Smooth muscle cell (in vitro differentiated cells): ENCODE measurements around the gene HNRNPC. TPM values are rescaled to one million over a fixed set of nuclear protein-coding genes. Genes with fewer than 3 reads are reported as not detected.

Experiments used
- DNase-seq: peaks from one replicate; lab custom pipeline; 2025; ENCODE audit not compliant: unreplicated experiment; lab: John Stamatoyannopoulos, UW
- H2AFZ ChIP-seq: fragments of 200-600 bp; sonication (generic); 2 replicates; pipeline ENCODE4 v1.6.0; 2016; ENCODE audit warnings: antibody characterized with exemption, low read depth, mild to moderate bottlenecking
- H3F3A ChIP-seq: fragments of 200-600 bp; sonication (generic); 2 replicates; pipeline ENCODE4 v1.6.0; 2017; ENCODE audit warnings: antibody characterized with exemption, low read depth
- H3K27ac ChIP-seq: fragments of 200-600 bp; sonication (generic); 2 replicates; pipeline ENCODE4 v1.5.1; 2016; ENCODE audit warnings: low read depth, mild to moderate bottlenecking
- H3K27me3 ChIP-seq: fragments of 200-600 bp; sonication (generic); 2 replicates; pipeline ENCODE4 v1.6.1; 2016; ENCODE audit warnings: low read depth, mild to moderate bottlenecking
- H3K36me3 ChIP-seq: fragments of 200-600 bp; sonication (generic); 2 replicates; pipeline ENCODE4 v1.5.1; 2016; ENCODE audit warnings: low read depth
- H3K4me1 ChIP-seq: fragments of 200-600 bp; sonication (generic); 2 replicates; pipeline ENCODE4 v1.5.1; 2016; ENCODE audit warnings: low read depth
- H3K4me2 ChIP-seq: fragments of 200-600 bp; sonication (generic); 2 replicates; pipeline ENCODE4 v1.6.0; 2016; ENCODE audit warnings: mild to moderate bottlenecking
- H3K4me3 ChIP-seq: fragments of 200-600 bp; sonication (generic); 2 replicates; pipeline ENCODE4 v1.5.1; 2016; ENCODE audit warnings: mild to moderate bottlenecking
- H3K79me2 ChIP-seq: fragments of 200-600 bp; sonication (generic); 2 replicates; pipeline ENCODE4 v1.6.0; 2016; ENCODE audit warnings: low read depth, mild to moderate bottlenecking
- H3K9ac ChIP-seq: fragments of 200-600 bp; sonication (generic); 2 replicates; pipeline ENCODE4 v1.6.0; 2016; ENCODE audit warnings: low read depth
- H3K9me3 ChIP-seq: fragments of 200-600 bp; sonication (generic); replicated peaks from 2 replicates; pipeline ENCODE4 v1.5.1; 2016; ENCODE audit warnings: low read depth
- H4K20me1 ChIP-seq: fragments of 200-600 bp; sonication (generic); 2 replicates; pipeline ENCODE4 v1.6.0; 2016; ENCODE audit warnings: low read depth
- CTCF ChIP-seq: fragments of 200-600 bp; sonication (generic); IDR thresholded peaks from 2 replicates; pipeline ENCODE4 v1.5.1; 2017; ENCODE audit warnings: borderline replicate concordance, mild to moderate bottlenecking, antibody characterized with exemption; ENCODE audit not compliant: insufficient read depth, poor library complexity, severe bottlenecking
- WGBS: methylation state at CpG from one replicate; pipeline ENCODE4 v1.1.7; 2016; ENCODE audit warnings: low lambda C conversion rate; 5-methylcytosine and 5-hydroxymethylcytosine counted together
- polyA plus RNA-seq: library from polyadenylated mRNA; unstranded; fragments of >200 nt; fragmentation: Nextera tagmentation; extraction: Ambion mirVana; gene quantifications from 2 replicates; pipeline ENCODE4 v1.2.1, GENCODE V29; 2016
- total RNA-seq: library from RNA; depleted of rRNA; stranded (reverse); fragments of >200 nt; gene quantifications from 2 replicates; pipeline ENCODE4 v1.2.3, GENCODE V29; 2014

The HNRNPC gene
- total and polyA plus RNA-seq, 2 experiments from 2014 or later: 408 to 514 TPM

GRCh38 chr14:21201732-21202462, 67.3 kb downstream of the HNRNPC start:
- H4K20me1 ChIP-seq: peaks cover 64% of the 10 kb centered on the region
- no peaks in the 10 kb centered on the region for H3K27me3 ChIP-seq
- no peaks in the 10 kb centered on the region for H3K9me3 ChIP-seq
- no peak for DNase-seq
- WGBS: 86% methylated on average over 12 of the region's 12 CpGs
- H3K4me2 ChIP-seq: no peak overlapping the region
- no peaks in the 10 kb centered on the region for H3K36me3 ChIP-seq
- no peak for TF ChIP-seq CTCF
- no peaks in the 10 kb centered on the region for H3K79me2 ChIP-seq
- H3K4me1 ChIP-seq: no peaks in the 10 kb centered on the region
- no peak overlapping the region for H3K4me3 ChIP-seq
- H2AFZ ChIP-seq: no peak overlapping the region
- H3K27ac ChIP-seq: no peak overlapping the region
- peaks cover 70% of the 10 kb centered on the region for H3F3A ChIP-seq
- H3K9ac ChIP-seq: no peak overlapping the region

DNA sequence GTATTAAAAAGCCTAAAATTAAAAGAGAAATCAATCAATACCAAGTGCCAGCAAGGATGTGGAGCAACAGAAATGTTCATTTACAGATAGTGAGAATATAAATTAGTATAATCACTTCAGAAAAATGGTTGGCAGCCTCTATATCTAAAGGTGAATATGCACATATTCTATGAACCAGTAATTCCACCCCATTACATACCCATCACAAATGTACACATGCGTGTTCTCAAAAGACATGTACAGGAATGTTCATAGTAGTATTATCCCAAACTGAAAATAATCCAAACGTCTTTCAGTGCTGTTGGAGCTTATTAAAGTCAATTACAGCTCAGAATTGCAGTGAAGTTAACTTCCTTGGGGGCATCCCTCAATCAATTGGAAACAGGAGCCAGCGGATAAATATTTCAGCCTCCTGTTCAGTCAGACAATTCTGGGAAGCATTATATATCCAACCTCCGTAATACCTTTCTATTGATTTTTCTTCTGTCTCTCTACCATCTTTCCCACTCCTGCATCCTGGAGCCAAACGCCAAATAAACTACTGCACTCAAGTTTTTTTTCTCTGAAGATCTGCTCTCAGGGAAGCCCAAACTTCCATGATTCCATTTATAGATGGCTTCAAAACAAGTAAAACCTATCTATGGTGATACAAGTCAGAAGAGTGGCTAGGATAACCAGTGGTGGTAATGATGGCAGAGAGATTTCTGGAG, 68.3 kb downstream of the HNRNPC start:
- H3K27ac ChIP-seq: no peak overlapping the region
- no peak overlapping the region for H3K9ac ChIP-seq
- peaks cover 54% of the 10 kb centered on the region for H4K20me1 ChIP-seq
- TF ChIP-seq CTCF: no peak
- no peak for DNase-seq
- H3K4me1 ChIP-seq: no peaks in the 10 kb centered on the region
- 92% methylated on average over 5 of the region's 5 CpGs for WGBS
- no peaks in the 10 kb centered on the region for H3K36me3 ChIP-seq
- H3F3A ChIP-seq: peaks cover 63% of the 10 kb centered on the region
- H3K79me2 ChIP-seq: no peaks in the 10 kb centered on the region
- no peak overlapping the region for H2AFZ ChIP-seq
- H3K4me3 ChIP-seq: no peak overlapping the region
- H3K9me3 ChIP-seq: no peaks in the 10 kb centered on the region
- H3K27me3 ChIP-seq: no peaks in the 10 kb centered on the region
- H3K4me2 ChIP-seq: no peak overlapping the region

- 87% methylated on average over 3 of the region's 3 CpGs for WGBS
These were observed 69.4 kb downstream of the HNRNPC start for GRCh38 chr14:21199611-21200560.

More at GRCh38 chr14:21199611-21200560, 69.4 kb downstream of the HNRNPC start:
- H3K9me3 ChIP-seq: no peaks in the 10 kb centered on the region
- TF ChIP-seq CTCF: no peak
- H3K27me3 ChIP-seq: no peaks in the 10 kb centered on the region
- no peaks in the 10 kb centered on the region for H3K36me3 ChIP-seq
- no peak overlapping the region for H2AFZ ChIP-seq
- no peak overlapping the region for H3K4me3 ChIP-seq
- no peak for DNase-seq
- peaks cover 62% of the 10 kb centered on the region for H3F3A ChIP-seq
- no peak overlapping the region for H3K4me2 ChIP-seq
- no peaks in the 10 kb centered on the region for H3K4me1 ChIP-seq
- H3K9ac ChIP-seq: no peak overlapping the region
- no peaks in the 10 kb centered on the region for H3K79me2 ChIP-seq
- H4K20me1 ChIP-seq: peaks cover 44% of the 10 kb centered on the region
- no peak overlapping the region for H3K27ac ChIP-seq
